HG03139 (cell line): ENCODE measurements around the gene DYNC2LI1.
"Not testable (repeated sequence)": the region's sequence is repeated elsewhere in the genome, so short reads cannot be mapped to it uniquely, and the experiment has no call there.

Source experiments
- ATAC-seq: cut with Tn5 transposase; IDR thresholded peaks from one replicate; pipeline ENCODE4 v1.9.1; 2021; ENCODE audit not compliant: unreplicated experiment

The DYNC2LI1 gene

GRCh38 chr2:43773876-43774613, at the start of gene DYNC2LI1:
TSS of gene DYNC2LI1 (plus strand) at chr2:43774039. CDS start at chr2:43774139, 100 bp downstream.
- ATAC-seq: peak; percentile 99

- no peak for ATAC-seq
These were observed 48.9 kb upstream of the DYNC2LI1 start for GRCh38 chr2:43724728-43725526.

- no peak for ATAC-seq
These were observed 48.1 kb upstream of the DYNC2LI1 start for GRCh38 chr2:43725711-43726246.

GRCh38 chr2:43726961-43727633, 46.7 kb upstream of the DYNC2LI1 start:
- not testable (repeated sequence) for ATAC-seq

- ATAC-seq: no peak
These were observed 46.2 kb upstream of the DYNC2LI1 start for GRCh38 chr2:43727634-43728014.

- ATAC-seq: no peak
These were observed 44.2 kb upstream of the DYNC2LI1 start for GRCh38 chr2:43729491-43730174.

- no peak for ATAC-seq
These were observed 42.6 kb upstream of the DYNC2LI1 start for GRCh38 chr2:43731211-43731610.

- no peak for ATAC-seq
These were observed 37.2 kb upstream of the DYNC2LI1 start for GRCh38 chr2:43736637-43737036.

GRCh38 chr2:43737097-43737854, 36.6 kb upstream of the DYNC2LI1 start:
- ATAC-seq: no peak

GRCh38 chr2:43737855-43738254, 36.0 kb upstream of the DYNC2LI1 start:
- ATAC-seq: no peak

- ATAC-seq: no peak
These were observed 35.6 kb upstream of the DYNC2LI1 start for GRCh38 chr2:43738257-43738656.

- ATAC-seq: no peak
These were observed 30.1 kb upstream of the DYNC2LI1 start for GRCh38 chr2:43743706-43744105.

GRCh38 chr2:43745457-43745856, 28.4 kb upstream of the DYNC2LI1 start:
- ATAC-seq: no peak

GRCh38 chr2:43748333-43748732, 25.5 kb upstream of the DYNC2LI1 start:
- ATAC-seq: no peak

GRCh38 chr2:43749583-43749982, 24.3 kb upstream of the DYNC2LI1 start:
- no peak for ATAC-seq

- ATAC-seq: no peak
These were observed 22.3 kb upstream of the DYNC2LI1 start for GRCh38 chr2:43751476-43751990.

- no peak for ATAC-seq
These were observed 21.5 kb upstream of the DYNC2LI1 start for GRCh38 chr2:43752302-43752701.

GRCh38 chr2:43754180-43754579, 19.7 kb upstream of the DYNC2LI1 start:
- no peak for ATAC-seq

GRCh38 chr2:43758739-43759138, 15.1 kb upstream of the DYNC2LI1 start:
- ATAC-seq: no peak

- no peak for ATAC-seq
These were observed 14.6 kb upstream of the DYNC2LI1 start for GRCh38 chr2:43759195-43759594.
